RWPE2 (cell line): ENCODE data around the gene DMXL2.

Experiments
- ATAC-seq: fragments of 200-7000 bp; cut with Tn5 transposase; 3 replicates; pipeline ENCODE4 v1.9.1; 2021; ENCODE audit warnings: low read depth
- DNase-seq: peaks from one replicate; pipeline ENCODE4 v3.0.0-alpha.2; 2020; ENCODE audit warnings: low spot score
- H3K27ac ChIP-seq: fragments of 450-650 bp; 2 replicates; pipeline ENCODE4 v1.5.1; 2017; ENCODE audit warnings: mild to moderate bottlenecking; ENCODE audit not compliant: poor library complexity, severe bottlenecking
- H3K27me3 ChIP-seq: fragments of 250-450 bp; sonication (Bioruptor Pico); 2 replicates; pipeline ENCODE4 v1.5.1; 2021; ENCODE audit warnings: mild to moderate bottlenecking, moderate library complexity; ENCODE audit not compliant: insufficient read depth, poor library complexity, severe bottlenecking
- H3K36me3 ChIP-seq: fragments of 250-450 bp; sonication (Bioruptor Pico); 2 replicates; pipeline ENCODE4 v1.5.1; 2020; ENCODE audit warnings: low read depth, mild to moderate bottlenecking, moderate library complexity
- H3K4me1 ChIP-seq: fragments of 250-450 bp; sonication (Bioruptor Pico); 2 replicates; pipeline ENCODE4 v1.5.1; 2021; ENCODE audit warnings: mild to moderate bottlenecking, moderate library complexity; ENCODE audit not compliant: insufficient read depth, poor library complexity, severe bottlenecking
- H3K4me3 ChIP-seq: fragments of 250-450 bp; sonication (Bioruptor Pico); 2 replicates; pipeline ENCODE4 v1.5.1; 2021; ENCODE audit warnings: mild to moderate bottlenecking, moderate library complexity; ENCODE audit not compliant: severe bottlenecking
- H3K9me3 ChIP-seq: fragments of 250-450 bp; sonication (Bioruptor Pico); 2 replicates; pipeline ENCODE4 v1.5.1; 2021; ENCODE audit warnings: mild to moderate bottlenecking, moderate library complexity; ENCODE audit not compliant: severe bottlenecking
- TF ChIP-seq, protein P1 (sequence below): fragments of 450-650 bp; IDR thresholded peaks from one replicate; pipeline ENCODE4 v1.5.1; 2017; ENCODE audit warnings: mild to moderate bottlenecking, moderate library complexity; ENCODE audit not compliant: poor library complexity, severe bottlenecking

Gene DMXL2

DNA sequence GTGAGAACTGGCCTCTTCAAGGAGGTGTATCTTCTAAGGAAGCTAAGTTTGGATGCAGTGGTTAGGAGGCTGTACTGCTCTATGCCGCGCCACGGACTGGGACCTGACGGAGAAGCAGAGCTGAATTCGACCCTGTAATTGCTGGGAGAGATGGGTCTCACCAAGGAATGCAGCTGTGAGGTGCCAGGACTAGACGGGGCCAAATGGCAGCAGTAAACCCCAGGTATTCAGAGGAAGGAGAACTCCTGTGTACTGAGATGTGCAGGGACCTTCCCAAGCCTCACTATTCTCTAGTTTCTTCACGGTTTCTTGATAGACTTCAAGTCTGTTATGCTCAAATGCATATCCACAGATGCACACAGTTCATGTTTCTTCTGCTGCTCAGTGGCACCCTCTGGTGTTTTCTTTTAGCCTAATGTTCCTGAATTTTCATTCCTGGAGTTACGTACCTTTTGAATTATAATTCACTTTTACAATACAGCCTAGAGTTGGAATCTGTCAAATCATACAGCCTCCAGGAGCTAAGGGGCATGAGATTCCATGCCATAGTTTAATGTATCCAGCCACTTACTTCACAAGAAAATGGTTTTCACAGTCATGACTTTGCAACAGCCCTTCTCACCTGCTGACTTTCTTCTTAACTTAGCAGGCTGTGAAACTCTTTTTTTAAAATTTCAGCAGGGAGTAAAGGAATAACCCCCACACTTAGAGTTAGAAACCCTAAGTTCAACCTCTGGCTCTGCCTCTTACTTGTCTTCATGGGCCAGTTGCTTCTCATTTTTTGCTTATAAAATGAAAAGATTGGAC, 219.3 kb downstream of the DMXL2 start:
- TF ChIP-seq, protein P1, sequence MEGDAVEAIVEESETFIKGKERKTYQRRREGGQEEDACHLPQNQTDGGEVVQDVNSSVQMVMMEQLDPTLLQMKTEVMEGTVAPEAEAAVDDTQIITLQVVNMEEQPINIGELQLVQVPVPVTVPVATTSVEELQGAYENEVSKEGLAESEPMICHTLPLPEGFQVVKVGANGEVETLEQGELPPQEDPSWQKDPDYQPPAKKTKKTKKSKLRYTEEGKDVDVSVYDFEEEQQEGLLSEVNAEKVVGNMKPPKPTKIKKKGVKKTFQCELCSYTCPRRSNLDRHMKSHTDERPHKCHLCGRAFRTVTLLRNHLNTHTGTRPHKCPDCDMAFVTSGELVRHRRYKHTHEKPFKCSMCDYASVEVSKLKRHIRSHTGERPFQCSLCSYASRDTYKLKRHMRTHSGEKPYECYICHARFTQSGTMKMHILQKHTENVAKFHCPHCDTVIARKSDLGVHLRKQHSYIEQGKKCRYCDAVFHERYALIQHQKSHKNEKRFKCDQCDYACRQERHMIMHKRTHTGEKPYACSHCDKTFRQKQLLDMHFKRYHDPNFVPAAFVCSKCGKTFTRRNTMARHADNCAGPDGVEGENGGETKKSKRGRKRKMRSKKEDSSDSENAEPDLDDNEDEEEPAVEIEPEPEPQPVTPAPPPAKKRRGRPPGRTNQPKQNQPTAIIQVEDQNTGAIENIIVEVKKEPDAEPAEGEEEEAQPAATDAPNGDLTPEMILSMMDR, result peak; percentile 80
- Histone ChIP-seq H3K4me3 (no peak overlapping the region), H3K9me3 (no peaks in the 10 kb centered on the region), H3K36me3 (no peaks in the 10 kb centered on the region), H3K27ac (no peak overlapping the region), H3K27me3 (no peaks in the 10 kb centered on the region), H3K4me1 (no peaks in the 10 kb centered on the region)
- DNase-seq (no peak), ATAC-seq (peak; percentile 33; the same call in 2 of the 3 replicates)

DNA sequence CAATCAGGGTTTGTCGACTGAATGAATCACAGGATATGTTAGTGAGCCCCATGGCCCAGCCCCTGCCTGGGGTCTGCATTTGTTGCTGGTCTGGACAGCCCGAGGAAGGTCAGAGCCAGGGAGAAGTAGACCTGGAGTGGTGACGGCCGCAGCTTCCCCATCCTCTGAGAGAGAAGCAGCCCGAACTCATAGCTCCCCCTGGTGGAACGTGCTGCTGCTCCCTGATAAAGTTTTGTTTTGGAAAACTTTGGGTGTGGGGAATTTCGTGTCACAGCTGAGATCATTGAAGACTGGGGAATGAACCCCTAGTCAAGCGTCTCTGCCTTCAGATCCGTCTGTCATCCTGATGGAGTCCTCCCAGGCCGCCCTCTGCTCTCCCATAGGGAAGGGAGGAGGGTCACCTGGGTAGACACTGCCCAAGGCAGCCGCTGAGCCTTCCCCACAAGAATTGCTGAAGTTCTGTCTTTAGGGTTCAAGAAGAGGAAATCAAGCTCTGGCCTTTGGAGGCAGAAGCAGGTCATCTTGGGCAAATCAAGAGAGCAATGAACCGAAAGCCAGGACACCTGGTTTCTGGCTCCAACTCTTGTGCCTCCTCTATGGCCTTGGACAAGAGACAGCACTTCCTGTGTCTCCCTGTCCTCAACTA, 220.6 kb downstream of the DMXL2 start:
- TF ChIP-seq, protein P1, result peak; percentile 80
- H3K9me3 ChIP-seq, result no peaks in the 10 kb centered on the region
- no peak for DNase-seq
- no peaks in the 10 kb centered on the region for H3K4me1 ChIP-seq
- ATAC-seq, result peak; percentile 19; the same call in 1 of the 3 replicates
- no peak overlapping the region for H3K27ac ChIP-seq
- H3K4me3 ChIP-seq, result no peak overlapping the region
- no peaks in the 10 kb centered on the region for H3K27me3 ChIP-seq
- H3K36me3 ChIP-seq, result no peaks in the 10 kb centered on the region

DNA sequence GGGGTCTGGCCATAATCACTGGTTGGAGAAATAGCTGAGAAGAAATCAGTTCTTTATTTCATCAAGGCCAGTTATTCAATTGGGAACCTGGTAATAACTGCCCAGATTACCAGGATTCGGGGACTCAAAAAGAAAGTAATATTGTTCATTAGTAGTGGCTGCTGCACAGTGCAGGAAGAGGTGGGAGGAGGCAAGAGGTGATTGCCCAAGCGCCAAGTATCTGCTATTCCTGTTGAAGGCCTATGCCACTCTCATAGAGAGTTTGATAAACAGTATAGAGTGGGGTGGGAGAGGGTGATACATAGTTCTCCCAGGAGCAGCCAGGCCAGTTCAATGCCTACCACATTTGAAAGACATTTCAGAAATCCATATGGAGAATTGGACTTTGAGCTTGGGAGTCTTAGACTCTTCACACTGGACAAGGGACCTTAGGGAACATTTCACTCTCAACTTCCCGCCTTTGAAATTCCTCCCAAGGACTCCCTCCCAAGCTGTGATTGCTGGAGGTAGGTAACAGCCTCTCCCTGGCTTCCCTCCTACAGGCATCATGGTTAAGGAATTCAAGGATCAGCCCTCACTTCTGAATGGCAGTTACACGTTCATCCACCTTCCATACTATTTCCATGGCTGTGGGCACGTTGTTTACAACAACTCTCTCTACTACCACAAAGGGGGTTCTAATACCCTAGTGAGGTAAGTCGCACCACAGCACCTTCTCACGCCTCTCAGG, 221.4 kb downstream of the DMXL2 start:
- Histone ChIP-seq H3K4me3 (no peak overlapping the region), H3K4me1 (no peaks in the 10 kb centered on the region), H3K27ac (no peak overlapping the region), H3K36me3 (no peaks in the 10 kb centered on the region), H3K9me3 (no peaks in the 10 kb centered on the region), H3K27me3 (no peaks in the 10 kb centered on the region)
- no peak for DNase-seq
- TF ChIP-seq, protein P1, result no peak
- ATAC-seq, result no peak

DNA sequence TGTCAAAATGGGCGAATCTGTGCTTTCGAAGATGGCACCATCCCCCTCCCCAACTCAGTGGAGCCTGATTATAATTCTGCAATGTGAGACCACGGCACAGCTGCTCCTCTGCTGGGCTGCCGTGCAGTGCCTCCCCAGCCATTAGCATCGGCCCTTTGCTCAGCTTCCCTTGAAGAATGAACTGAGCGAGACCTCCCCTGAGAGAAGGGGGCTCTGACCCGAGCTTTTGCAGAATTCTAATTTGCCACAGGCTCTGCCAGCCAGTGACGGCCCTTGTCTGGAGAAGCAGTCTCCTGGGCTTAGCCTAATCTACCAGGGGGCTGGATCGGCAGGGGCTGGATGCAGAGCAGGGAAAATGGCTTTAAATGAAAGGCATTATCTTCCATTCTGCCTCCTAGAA, 223.9 kb downstream of the DMXL2 start:
- TF ChIP-seq, protein P1, result no peak
- no peaks in the 10 kb centered on the region for H3K36me3 ChIP-seq
- no peaks in the 10 kb centered on the region for H3K4me1 ChIP-seq
- H3K4me3 ChIP-seq, result no peak overlapping the region
- no peak overlapping the region for H3K27ac ChIP-seq
- ATAC-seq, result no peak
- no peak for DNase-seq
- H3K27me3 ChIP-seq, result no peaks in the 10 kb centered on the region
- H3K9me3 ChIP-seq, result no peaks in the 10 kb centered on the region
